SIG-M5 (cell line): ENCODE data around the gene TARP.

Experiments
- DNase-seq: peaks from one replicate; lab custom pipeline; 2025; lab: John Stamatoyannopoulos, UW

TARP gene

GRCh38 chr7:38273286-38273995 lies at the start of gene TARP:
Gene TARP, minus strand, starts transcription at chr7:38273636.
- DNase-seq, result no peak

- no peak for DNase-seq
These were observed 49.7 kb upstream of the TARP start for GRCh38 chr7:38323156-38323555.

GRCh38 chr7:38322461-38322860 lies 49.0 kb upstream of the TARP start:
- no peak for DNase-seq

GRCh38 chr7:38321967-38322366 lies 48.5 kb upstream of the TARP start:
- DNase-seq, result no peak

GRCh38 chr7:38321515-38321944 lies 48.1 kb upstream of the TARP start:
- DNase-seq, result no peak

GRCh38 chr7:38321050-38321449 lies 47.6 kb upstream of the TARP start:
- DNase-seq, result no peak

GRCh38 chr7:38319873-38320272 lies 46.4 kb upstream of the TARP start:
- no peak for DNase-seq

GRCh38 chr7:38318803-38319416 lies 45.5 kb upstream of the TARP start:
- no peak for DNase-seq

GRCh38 chr7:38318241-38318640 lies 44.8 kb upstream of the TARP start:
- no peak for DNase-seq

- no peak for DNase-seq
These were observed 44.1 kb upstream of the TARP start for GRCh38 chr7:38317515-38317914.

- no peak for DNase-seq
These were observed 43.4 kb upstream of the TARP start for GRCh38 chr7:38316733-38317360.

- no peak for DNase-seq
These were observed 42.0 kb upstream of the TARP start for GRCh38 chr7:38315410-38315809.

GRCh38 chr7:38312821-38313220 lies 39.4 kb upstream of the TARP start:
- peak; percentile 25 for DNase-seq

- DNase-seq, result no peak
These were observed 38.0 kb upstream of the TARP start for GRCh38 chr7:38311329-38311937.

- no peak for DNase-seq
These were observed 37.2 kb upstream of the TARP start for GRCh38 chr7:38310591-38311101.

GRCh38 chr7:38309555-38309954 lies 36.1 kb upstream of the TARP start:
- no peak for DNase-seq

- no peak for DNase-seq
These were observed 34.7 kb upstream of the TARP start for GRCh38 chr7:38308140-38308539.

GRCh38 chr7:38307640-38308039 lies 34.2 kb upstream of the TARP start:
- DNase-seq, result no peak

- no peak for DNase-seq
These were observed 33.5 kb upstream of the TARP start for GRCh38 chr7:38306914-38307313.

GRCh38 chr7:38306171-38306570 lies 32.7 kb upstream of the TARP start:
- no peak for DNase-seq

GRCh38 chr7:38303866-38304265 lies 30.4 kb upstream of the TARP start:
- DNase-seq, result no peak

GRCh38 chr7:38300175-38300574 lies 26.7 kb upstream of the TARP start:
- DNase-seq, result no peak
